ENCODE results near the gene COL24A1.

The COL24A1 gene

GRCh38 chr1:85850238-85850637 lies 306.3 kb downstream of the COL24A1 start:
- CTCF ChIA-PET, result interaction anchor here (0.6 to 1.4 kb wide), 7 partner anchors 34 to 581 kb away, joined by 3 read pairs; no protein-coding TSS in a partner anchor
- DNase-seq (ENCODE audit: low spot score), result peak; percentile 69
- POLR2A ChIA-PET (ENCODE audit: low non-redundant PET), result interaction anchor here (0.7 kb wide), 1 partner anchor 142 kb away, joined by 4 read pairs; the partner anchor contains the start of gene ZNHIT6
- no peak for TF ChIP-seq CTCF (conservative IDR thresholded peaks at IDR 0.05; ENCODE audit: low read depth)
- no peak overlapping the region for H3K27ac ChIP-seq

- H3K27ac ChIP-seq, result no peak overlapping the region
- POLR2A ChIA-PET (ENCODE audit: low non-redundant PET), result no interaction called here
- TF ChIP-seq CTCF (conservative IDR thresholded peaks at IDR 0.05; ENCODE audit: low read depth), result no peak
- no peak for DNase-seq (ENCODE audit: low spot score)
- CTCF ChIA-PET, result interaction anchor here (0.6 to 1.4 kb wide), 5 partner anchors 34 to 580 kb away, joined by 3 read pairs; no protein-coding TSS in a partner anchor
Measured at GRCh38 chr1:85849660-85850059, 306.9 kb downstream of the COL24A1 start.

GRCh38 chr1:85847356-85847755 lies 309.2 kb downstream of the COL24A1 start:
- POLR2A ChIA-PET (ENCODE audit: low non-redundant PET), result no interaction called here
- DNase-seq (ENCODE audit: low spot score), result no peak

GRCh38 chr1:85846706-85847105 lies 309.9 kb downstream of the COL24A1 start:
- no peak overlapping the region for H3K27ac ChIP-seq
- CTCF ChIA-PET, result no interaction called here
- no peak for TF ChIP-seq CTCF (conservative IDR thresholded peaks at IDR 0.05; ENCODE audit: low read depth)
- DNase-seq (ENCODE audit: low spot score), result no peak
- POLR2A ChIA-PET (ENCODE audit: low non-redundant PET), result no interaction called here

More at GRCh38 chr1:85847356-85847755, 309.2 kb downstream of the COL24A1 start:
- CTCF ChIA-PET, result no interaction called here
- TF ChIP-seq CTCF (conservative IDR thresholded peaks at IDR 0.05; ENCODE audit: low read depth), result no peak
- no peak overlapping the region for H3K27ac ChIP-seq

GRCh38 chr1:85839459-85839858 lies 317.1 kb downstream of the COL24A1 start:
- no peak for TF ChIP-seq CTCF (conservative IDR thresholded peaks at IDR 0.05; ENCODE audit: low read depth)
- POLR2A ChIA-PET (ENCODE audit: low non-redundant PET), result no interaction called here
- CTCF ChIA-PET, result interaction anchor here (0.6 kb wide), 2 partner anchors 34 to 1825 kb away, joined by 6 to 7 read pairs; no protein-coding TSS in a partner anchor

GRCh38 chr1:85838238-85838637 lies 318.3 kb downstream of the COL24A1 start:
- H3K27ac ChIP-seq, result no peak overlapping the region
- no peak for TF ChIP-seq CTCF (conservative IDR thresholded peaks at IDR 0.05; ENCODE audit: low read depth)
- no peak for DNase-seq (ENCODE audit: low spot score)
- ChIA-PET POLR2A (ENCODE audit: low non-redundant PET) (no interaction called here), CTCF (no interaction called here)

More at GRCh38 chr1:85839459-85839858, 317.1 kb downstream of the COL24A1 start:
- H3K27ac ChIP-seq, result no peak overlapping the region
- DNase-seq (ENCODE audit: low spot score), result no peak
